ENCODE results near the gene TRPM3.
"Not testable (repeated sequence)": the region's sequence is repeated elsewhere in the genome, so short reads cannot be mapped to it uniquely, and the experiment has no call there.

TRPM3 gene

DNA sequence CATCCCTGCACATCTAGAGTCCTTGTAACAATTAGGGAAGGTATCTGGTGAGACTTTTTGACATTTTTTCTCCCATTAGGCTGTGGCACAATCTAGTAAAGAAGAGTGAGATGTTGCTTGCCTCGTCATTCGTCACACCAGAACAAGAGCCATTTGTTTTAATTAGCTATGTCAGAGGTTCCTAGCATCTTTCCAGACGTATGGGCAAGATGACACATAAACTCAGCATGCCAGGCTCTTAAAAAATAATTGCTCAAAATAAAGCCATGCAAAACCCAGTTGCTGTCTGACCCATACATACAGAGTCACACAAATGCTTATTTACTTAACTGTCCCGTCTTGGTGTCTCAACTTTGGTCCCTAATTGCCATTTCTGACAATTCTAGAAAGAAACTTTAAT is 125.9 kb downstream of the TRPM3 start:
- peak; percentile 27 for DNase-seq

DNA sequence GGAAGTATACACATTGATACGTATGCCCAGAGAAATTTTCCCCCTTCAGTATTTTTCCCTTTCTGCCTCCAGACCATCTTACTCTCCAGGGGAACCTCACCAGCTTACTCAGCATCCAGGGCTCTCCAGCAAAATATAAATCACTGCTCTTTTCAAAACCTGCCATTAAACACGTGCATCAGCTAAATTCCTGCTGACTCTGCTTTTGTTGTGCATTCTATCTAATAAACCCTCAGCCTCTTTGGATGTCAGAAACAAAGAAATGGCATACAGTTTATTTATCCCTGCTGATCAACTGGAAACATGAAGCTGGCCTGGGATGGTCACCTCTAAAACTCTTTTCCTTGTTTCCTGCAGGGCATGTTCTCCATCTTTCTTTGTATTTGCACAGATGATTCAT is 126.8 kb downstream of the TRPM3 start:
- DNase-seq, result no peak

DNA sequence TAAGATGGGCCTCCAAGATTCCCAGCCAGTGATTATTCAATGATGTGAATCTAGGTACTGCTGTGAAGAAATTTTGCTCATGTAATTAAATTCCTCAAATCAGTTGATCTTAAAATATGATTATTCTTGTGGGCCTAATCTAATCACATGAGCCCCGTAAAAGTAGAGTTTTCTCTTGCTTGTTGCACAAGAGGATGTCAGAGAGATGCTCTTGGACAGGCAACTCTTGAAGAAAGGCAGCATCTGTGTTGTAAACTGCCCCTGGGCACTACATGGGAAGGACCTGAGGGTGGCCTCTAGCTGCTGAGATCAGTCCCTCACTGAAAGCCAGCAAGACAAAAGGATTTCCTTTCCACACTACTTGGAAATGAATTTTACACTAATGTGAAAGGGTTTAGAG is 132.9 kb downstream of the TRPM3 start:
- DNase-seq, result no peak

DNA sequence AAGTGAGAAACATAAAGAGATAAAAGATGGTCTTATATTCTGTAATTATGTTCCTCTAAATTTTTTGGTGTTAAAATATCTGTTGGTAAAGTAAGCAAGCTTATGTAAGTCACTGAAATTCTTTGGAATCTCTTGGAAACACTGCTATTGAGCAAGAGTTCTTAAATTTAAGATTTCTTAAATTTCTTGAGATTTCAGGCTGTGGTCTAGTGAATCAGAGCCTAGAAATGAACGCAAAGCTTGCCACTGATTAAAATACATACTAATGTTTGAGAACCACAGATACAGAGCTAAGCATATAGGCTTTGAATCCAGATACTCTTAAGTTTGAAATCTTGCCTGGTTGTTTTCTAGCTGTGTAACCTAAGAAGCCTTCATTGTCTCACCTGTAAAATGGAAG is 133.4 kb downstream of the TRPM3 start:
- DNase-seq, result peak; percentile 88

DNA sequence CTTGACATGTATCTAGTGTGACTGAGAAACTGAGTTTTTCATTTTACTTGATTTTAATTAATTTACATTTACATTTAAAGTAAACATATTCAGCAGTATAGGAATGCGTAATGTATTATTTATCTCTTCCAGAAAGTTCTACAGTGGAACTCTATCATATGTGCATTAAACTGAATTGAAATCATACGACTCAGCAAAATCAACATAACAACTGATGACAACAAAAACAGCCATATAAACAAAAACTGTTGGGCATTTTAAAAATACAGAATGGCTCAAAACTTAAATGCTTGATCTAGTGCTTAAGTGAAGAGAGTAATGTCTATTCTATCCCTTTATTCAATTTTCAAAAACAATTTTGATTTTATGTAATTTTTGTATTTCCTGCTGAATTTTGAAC is 134.4 kb downstream of the TRPM3 start:
- DNase-seq, result no peak

DNA sequence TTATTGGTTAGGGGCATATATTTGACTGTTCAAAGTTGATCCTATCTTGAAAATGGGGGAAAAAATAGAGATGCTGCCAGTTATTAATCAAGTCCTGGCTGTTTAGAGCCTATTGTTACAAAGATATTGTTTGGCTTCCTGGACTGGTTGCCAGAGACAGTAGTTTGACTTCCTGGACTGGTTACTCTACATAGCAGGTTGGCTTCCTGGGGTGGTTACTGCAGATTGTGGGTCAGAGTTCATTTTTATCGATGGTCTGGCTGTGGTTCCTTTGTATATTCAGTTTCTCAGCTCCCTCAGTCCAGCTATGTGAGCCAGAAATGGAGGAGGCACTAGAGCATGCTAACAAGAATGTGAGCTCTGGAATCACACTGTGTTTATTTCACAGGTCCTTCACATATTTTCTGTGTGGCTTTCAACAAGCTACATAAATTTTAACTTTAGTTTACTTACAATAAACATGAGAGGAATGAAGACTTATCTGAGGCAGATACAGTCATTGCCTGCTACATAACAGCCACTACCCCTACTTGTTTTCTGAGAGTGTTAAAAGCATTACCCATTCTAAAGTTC is 137.6 kb downstream of the TRPM3 start:
- DNase-seq, result peak; percentile 46

DNA sequence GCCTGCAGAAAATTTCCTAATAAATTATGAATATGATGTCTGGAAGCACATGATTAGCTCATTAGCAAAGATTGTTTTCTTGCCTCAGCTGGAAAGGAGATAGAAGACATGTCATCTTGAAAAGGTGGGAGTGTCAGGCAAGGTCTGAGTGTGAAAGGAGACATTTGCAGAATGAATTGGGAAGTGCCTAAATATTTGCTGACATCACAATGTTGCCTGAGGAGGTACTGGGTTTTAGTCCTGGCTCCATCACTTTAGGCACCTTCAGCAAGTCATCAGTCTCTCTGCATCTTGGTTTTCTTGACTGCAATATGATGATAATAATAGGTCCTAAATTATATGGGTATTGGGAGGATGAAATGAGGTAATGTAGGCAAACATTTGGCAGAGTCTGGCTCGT is 140.1 kb downstream of the TRPM3 start:
- no peak for DNase-seq

DNA sequence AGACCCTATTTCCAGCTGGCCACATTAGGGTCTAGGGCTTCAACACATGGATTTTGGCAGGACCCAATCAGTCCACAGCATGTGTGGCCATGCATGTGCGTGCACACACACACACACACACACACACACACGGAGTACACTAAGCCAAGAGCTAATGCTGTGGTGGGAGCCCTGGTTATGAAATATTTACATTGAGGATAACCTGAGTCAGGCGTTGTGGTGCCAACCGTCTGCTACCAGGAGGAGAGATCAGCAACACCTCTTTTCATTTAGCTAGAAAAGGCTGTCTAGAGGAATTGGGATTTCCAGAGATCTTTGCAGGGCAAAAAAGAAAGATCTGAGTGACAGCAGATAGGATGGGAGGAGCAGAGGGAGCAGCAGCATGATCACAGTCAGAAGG is 141.5 kb downstream of the TRPM3 start:
- DNase-seq, result peak; percentile 15

DNA sequence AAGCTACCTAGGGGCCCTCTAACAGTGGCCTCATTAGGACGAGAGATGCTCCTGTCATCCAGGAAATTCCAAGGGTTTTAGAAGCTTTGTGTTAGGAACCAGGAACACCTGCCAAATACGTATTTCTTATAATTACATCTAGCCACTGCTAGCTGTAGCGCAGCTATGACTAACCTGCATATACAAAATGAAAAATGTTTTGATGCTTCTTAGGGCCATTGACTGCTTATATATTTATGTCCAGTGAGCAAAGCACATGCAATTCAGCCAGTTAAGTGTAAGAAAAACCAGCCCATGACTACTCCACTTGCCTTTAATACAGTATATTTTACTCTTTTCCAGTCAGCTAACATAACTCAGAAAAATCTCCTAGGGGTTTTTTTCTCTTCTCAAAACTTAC is 143.3 kb downstream of the TRPM3 start:
- DNase-seq, result no peak

DNA sequence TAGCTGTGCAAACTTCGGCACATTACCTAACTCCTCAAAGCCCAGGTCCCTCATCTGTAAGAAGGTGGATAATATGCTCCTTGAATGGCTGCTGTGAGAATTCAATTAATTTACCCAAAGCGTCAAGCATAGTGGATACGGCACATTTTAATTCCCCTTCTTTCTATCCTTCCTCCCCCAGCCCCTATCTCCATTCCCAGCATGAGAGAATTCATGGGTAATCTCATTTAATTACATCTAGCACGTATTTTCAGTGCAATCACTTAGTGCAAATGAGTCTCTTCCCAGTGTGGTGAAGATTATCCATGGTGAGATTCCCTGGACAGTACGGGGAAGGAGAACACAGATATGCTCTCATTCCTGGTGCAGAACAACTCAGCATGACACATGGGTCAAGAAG is 145.6 kb downstream of the TRPM3 start:
- no peak for DNase-seq

DNA sequence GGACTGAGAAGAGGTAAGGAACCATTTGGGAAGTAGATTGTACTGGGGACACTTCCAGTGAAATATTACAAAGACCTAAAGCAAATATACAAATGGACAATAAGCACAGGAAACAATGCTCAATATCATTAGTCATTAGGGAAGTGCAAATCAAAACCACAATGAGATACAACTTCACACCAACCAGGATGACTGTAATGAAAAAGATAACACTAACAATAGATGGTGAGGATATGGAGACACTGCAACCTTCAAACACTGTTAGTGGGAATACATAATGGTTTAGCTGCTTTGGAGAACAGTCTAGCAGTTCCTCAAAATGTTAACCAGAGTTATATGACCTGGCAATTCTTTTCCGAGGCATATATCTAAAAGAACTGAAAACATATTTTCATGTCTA is 149.7 kb downstream of the TRPM3 start:
- DNase-seq, result no peak

DNA sequence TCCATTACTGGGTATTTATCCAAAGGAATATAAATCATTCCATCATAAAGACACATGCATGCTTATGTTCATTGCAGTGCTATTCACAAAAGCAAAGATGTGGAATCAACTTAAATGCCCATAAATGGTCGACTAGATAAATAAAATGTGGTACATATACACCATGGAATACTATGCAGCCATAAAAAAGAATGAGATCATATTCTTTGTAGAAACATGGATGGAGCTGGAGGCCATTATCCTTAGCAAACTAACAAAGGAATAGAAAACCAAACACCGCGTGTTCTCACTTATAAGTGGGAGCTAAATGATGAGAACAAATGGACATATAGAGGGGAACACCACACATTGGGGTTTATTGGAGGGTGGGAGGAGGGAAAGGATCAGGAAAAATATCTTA is 155.0 kb downstream of the TRPM3 start:
- DNase-seq, result not testable (repeated sequence)

DNA sequence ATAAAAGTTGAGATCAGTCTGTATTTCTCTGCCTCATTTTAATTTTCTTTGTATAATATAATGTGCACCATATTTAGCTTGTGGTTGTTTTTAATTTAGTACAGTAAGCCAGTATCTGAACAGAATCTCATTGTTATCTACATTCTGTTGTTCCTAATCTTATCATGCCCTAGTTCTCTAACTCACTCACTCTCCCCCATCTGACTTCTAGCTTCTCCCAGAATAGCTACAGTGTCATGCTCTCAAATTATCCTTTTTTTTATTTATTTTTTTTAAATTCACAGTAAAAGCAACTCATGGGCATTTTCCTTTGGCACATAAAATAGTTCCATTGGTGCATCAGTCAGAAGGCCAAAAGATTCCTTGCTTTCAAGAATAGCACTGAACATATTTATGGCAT is 156.6 kb downstream of the TRPM3 start:
- no peak for DNase-seq

DNA sequence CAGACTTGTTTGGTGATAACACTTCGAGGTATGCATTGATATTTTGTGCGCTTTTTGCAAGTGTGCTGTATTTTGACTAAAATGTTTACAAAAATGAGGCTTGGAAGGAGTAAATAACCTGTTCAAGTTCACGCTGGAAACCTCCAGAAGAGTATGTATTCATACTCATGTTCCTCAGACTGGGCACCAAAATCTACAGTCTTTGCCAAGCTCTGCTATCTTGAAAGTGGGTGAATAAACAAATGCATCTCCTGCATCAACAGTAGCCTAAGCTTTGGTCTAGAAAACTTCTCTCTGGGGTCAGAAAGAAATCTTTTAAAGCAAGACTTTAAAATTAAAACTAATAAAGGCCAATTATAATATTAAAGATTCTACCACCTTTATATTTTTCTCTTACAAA is 157.9 kb downstream of the TRPM3 start:
- DNase-seq, result no peak

DNA sequence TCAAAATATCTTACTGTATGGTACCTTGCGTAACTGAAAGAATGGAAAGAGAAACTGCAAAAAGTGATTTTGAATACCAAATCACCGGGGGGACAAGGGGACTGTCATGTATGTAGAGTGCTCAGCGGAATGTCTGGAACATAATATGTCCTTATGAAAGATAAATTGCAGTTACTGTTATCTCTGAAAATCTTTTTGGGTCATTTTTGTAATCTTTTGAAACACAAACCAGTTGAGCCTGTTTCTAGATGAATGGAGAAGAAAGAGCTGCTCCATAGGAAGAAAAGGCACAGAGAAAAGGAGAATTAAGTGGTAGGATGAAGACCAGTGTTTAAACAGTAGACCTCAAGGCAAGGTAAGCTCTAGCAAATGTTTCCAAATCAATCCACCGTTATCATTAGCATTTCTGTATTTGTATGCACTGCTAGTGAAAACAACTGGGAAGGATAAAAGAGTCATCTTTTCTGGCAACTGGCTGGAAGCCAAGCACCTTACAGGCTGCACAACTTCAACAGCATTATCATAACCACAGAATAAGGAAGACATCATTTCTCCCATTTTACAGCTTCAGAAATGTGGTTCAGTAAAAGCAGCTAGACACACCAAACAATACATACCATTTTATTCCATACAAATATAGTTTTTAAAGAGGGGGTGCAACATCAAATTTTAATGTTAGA is 158.5 kb downstream of the TRPM3 start:
- no peak for DNase-seq

DNA sequence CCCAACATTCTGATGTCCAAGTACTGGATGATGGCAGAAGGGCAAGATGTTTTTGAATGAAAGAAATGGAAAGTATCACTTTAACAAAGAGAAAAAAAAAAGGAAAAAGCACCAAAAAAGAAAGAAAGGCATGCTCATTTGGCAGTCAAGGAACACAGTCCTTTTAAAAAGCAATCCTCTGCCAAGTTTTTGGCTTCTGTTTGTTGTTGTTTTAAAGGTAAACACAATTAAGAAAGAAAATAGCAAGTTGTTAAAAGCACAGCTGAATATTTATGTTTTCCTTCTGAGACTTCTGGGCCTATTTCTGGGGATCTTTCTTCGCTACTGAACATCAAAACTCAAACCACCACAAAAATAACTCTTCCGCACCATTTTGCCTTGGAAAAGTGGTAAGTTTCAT is 162.1 kb downstream of the TRPM3 start:
- DNase-seq, result no peak

DNA sequence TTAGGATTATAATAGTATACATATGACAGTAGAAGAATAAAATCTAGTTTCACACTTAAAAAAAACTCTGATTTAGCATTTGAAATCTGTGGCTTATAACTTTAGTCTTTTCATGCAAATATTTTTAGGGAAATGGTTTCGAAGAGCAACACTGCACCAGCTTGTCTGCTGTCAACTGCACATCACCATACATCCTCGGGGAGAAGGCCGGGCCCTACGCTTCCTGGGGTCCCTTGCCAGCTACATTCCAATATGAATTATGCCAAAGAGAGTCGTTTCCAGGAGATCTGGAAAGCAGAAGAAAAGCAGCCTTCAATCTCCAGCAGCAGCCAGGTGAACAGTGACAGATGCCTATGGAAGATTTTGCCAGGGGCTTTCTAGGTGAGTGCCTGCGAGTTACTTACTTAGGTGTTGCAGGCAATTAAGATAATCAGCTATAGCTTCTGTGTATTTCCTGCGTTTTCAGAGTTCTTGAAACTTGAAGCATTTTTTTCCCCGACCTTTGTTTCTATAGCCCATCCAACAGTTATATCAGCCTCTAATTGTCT is 166.8 kb downstream of the TRPM3 start:
- DNase-seq, result peak; percentile 4

DNA sequence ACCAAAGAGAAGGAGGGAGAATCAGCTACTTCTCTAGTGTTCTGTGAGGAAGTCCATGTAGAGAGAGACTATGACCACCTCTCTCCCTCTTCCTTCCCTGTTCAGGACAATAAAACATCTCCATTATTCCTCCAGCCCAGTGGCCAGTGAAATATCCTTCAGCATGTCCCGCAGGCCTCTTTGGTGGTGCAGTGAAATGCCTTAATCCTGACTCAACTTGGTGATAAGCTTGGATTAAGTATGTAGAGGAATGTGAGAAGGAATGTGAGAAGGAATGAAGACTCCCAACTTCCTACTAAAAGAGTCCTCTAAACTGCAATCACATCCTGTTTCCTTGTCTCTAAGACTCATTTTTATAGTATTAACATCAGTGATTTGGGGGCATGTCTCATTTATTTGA is 167.3 kb downstream of the TRPM3 start:
- DNase-seq, result peak; percentile 93

DNA sequence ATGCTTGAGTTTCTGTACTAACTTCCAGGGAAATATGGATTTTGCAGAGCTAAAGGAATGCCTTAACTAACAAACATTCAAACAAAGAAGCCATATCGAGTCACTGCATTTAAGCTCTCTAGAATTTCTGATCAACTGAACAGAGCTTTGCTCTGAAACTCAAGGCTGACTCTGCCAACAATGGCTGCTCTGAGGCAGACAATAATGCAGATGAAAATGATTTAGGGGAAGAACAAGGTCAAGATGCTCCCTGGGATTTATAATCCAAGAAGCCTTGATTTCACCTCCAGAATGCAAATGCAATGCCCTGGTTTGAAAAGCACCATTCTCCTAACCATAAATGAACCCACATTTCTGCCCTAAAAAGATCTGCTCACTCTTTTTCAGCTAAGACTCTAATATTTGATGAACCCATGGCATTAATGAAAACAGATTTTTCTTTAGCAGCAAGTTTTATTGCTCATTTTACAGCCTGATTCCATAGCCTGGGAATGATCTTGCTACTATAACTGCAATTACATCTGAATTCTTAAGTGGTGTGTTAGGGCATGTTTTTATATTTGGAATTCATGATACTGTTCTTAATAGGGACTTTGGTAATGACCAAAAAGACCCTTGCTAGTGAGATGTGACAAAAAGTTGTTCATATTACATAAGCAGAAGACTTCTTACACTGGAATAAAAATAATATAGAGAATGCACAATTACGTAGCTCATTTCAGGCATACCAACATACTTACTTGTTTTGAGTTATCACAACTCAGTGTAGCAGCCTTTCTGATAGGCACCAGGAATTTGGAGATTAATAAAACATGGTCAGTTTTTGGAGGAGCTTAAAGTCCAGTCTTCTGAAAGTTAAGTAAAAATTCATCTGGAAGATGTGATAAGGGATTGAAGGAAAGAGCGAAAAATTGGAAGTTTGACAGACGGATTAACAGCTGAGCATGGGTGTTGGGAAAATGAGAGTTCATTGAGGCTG is 169.4 kb downstream of the TRPM3 start:
- DNase-seq, result peak; percentile 26

DNA sequence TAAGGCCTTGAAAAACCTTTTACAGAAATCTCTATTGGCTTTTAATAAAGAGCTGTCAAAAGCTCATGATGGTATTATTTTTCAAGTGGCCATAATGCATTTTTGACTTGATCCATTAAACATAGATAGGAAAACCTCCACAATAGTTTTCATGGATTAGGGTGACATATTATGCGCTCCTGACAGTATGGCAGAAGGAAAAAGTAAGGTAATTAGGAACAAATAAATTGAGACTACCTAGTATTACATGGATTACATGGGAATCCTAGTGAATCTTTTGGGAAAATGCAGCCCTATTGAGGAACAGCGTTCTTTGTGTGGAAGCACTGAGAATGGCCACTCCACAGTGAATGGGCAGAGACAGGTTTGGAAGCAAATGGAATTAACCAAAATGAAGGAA is 171.2 kb downstream of the TRPM3 start:
- DNase-seq, result no peak

DNA sequence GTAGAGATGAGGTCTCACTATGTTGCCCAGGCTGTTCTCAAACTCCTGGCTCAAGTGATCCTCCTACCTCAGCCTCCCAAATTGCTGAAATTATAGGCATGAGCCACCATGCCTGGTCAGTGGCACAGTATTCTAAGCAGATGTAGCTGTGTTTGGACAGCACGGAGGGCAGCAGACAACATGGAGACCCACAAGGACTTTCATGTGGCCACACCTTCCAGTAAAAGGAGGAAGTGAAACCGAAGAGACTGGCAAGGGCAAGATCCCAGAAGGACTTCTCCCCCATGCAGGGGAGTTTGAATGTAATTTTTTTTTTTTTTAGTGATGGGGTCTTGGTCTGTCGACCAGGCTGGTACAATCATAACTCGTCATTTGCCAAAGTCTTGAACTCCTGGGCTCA is 172.2 kb downstream of the TRPM3 start:
- DNase-seq, result no peak

DNA sequence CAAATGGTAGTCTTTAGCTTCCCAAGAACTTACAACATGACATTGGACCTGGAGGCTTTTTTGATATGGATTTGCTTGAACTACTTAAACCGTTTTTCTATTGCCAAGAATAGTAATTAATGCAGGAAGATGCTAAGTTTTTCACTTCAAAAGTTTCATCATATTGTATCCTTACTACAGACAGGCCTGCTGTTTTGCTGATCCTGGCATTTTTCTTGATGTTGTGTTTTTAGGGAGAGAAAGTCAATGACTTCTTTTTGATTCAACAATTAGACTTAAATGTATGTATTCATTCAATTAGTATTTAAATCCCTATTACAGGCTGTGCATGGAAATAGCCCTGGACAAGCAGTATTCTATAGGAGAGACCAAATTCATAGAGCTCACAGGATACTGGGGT is 172.7 kb downstream of the TRPM3 start:
- DNase-seq, result no peak

DNA sequence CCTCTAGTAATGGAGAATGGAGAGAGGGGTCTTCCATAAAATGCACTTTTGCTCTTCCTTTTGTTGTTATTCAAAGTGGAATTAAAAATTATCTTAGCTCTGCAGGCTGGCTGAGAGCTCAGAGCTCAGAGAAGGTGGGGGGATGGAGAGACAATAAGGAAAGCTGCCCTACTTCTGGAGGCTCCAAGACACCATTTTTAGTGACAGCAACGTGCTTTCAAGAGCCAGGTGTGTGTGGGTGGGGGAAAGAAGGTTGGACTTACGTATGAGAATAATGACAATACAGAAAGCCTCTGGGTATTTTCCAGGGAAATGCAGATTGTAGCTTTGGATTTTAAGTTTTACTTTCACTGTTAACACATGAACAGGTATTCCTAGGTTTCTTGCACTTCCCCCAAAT is 173.9 kb downstream of the TRPM3 start:
- DNase-seq, result no peak
